Testis (tissue), 3 donors: ENCODE measurements around the gene LRRC27. TPM values are rescaled to one million over a fixed set of nuclear protein-coding genes. Genes with fewer than 3 reads are reported as not detected.

Source experiments
- DNase-seq: peaks from one replicate; pipeline ENCODE4 v3.0.0-alpha.2; 2019
- H3K27ac ChIP-seq, 2 donors: fragments of 200-600 bp; sonication (generic); one replicate each; pipeline ENCODE4 v1.5.1; 2019
- H3K27me3 ChIP-seq: fragments of 200-600 bp; sonication (generic); one replicate; pipeline ENCODE4 v1.5.1; 2019
- H3K36me3 ChIP-seq: fragments of 200-600 bp; sonication (generic); one replicate; pipeline ENCODE4 v1.5.1; 2017; ENCODE audit warnings: low read depth; ENCODE audit errors: missing control alignments
- H3K4me1 ChIP-seq: fragments of 200-600 bp; sonication (generic); one replicate; pipeline ENCODE4 v1.5.1; 2019
- H3K4me3 ChIP-seq, 2 donors: fragments of 200-600 bp; sonication (generic); one replicate each; pipeline ENCODE4 v1.5.1; 2017 to 2019
- H3K9me3 ChIP-seq: fragments of 200-600 bp; sonication (generic); one replicate; pipeline ENCODE4 v1.5.1; 2017
- POLR2A ChIP-seq: fragments of 450-650 bp; IDR thresholded peaks from one replicate; pipeline ENCODE4 v1.6.1; 2017; ENCODE audit warnings: antibody characterized with exemption, mild to moderate bottlenecking, moderate library complexity
- WGBS, 2 donors: methylation state at CpG; one replicate each; pipeline ENCODE4 v1.1.5; 2018; 5-methylcytosine and 5-hydroxymethylcytosine counted together
- intact Hi-C: fragments of 100-400 bp; cut with DNase I; formaldehyde crosslinking; loops from one replicate; pipeline ENCODE4 v1.15.1; 2023; ENCODE audit warnings: low total_unique reads
- polyA plus RNA-seq: library from polyadenylated mRNA; stranded (reverse); fragments of 350-450 nt; fragmentation: Illumina TruSeq; extraction: RNeasy Lipid Tissue Mini Kit (QIAGEN cat#74804); gene quantifications from one replicate; pipeline ENCODE4 v1.2.3, GENCODE V29; 2014; ENCODE audit warnings: low read depth, low replicate concordance; ENCODE audit not compliant: insufficient read depth
- total RNA-seq, 2 donors: library from RNA; depleted of rRNA; stranded (reverse); fragments of >200 nt; gene quantifications; one replicate each; pipeline ENCODE4 v1.2.3, GENCODE V29; 2016
- TF ChIP-seq, protein P1 (sequence below), 3 experiments: fragments of 450-650 bp in 2 of 3; fragments of 200-600 bp in 1 of 3; sonication (generic) in 1 of 3; IDR thresholded peaks; one replicate each; pipeline ENCODE4 v1.5.1; 2016 to 2019; ENCODE audit warnings: antibody characterized with exemption in 3 of 3, mild to moderate bottlenecking in 2 of 3, moderate library complexity in 1 of 3

The LRRC27 gene
- total and polyA plus RNA-seq, 3 donors from 2014 or later = 49.4 to 164 (median 110) TPM

- DNase-seq = no peak
- no peaks in the 10 kb centered on the region for H3K4me1 ChIP-seq
- TF ChIP-seq, protein P1, sequence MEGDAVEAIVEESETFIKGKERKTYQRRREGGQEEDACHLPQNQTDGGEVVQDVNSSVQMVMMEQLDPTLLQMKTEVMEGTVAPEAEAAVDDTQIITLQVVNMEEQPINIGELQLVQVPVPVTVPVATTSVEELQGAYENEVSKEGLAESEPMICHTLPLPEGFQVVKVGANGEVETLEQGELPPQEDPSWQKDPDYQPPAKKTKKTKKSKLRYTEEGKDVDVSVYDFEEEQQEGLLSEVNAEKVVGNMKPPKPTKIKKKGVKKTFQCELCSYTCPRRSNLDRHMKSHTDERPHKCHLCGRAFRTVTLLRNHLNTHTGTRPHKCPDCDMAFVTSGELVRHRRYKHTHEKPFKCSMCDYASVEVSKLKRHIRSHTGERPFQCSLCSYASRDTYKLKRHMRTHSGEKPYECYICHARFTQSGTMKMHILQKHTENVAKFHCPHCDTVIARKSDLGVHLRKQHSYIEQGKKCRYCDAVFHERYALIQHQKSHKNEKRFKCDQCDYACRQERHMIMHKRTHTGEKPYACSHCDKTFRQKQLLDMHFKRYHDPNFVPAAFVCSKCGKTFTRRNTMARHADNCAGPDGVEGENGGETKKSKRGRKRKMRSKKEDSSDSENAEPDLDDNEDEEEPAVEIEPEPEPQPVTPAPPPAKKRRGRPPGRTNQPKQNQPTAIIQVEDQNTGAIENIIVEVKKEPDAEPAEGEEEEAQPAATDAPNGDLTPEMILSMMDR (IDR thresholded peaks at IDR 0.05) = no peak
- H3K27ac ChIP-seq = no peak overlapping the region
- no peaks in the 10 kb centered on the region for H3K27me3 ChIP-seq
- WGBS, 2 donors = 87 to 91% methylated on average over 20 to 38 of the region's 38 CpGs
- H3K4me3 ChIP-seq = no peak overlapping the region
- H3K9me3 ChIP-seq = no peaks in the 10 kb centered on the region
- intact Hi-C loops = no loop called here
- no peaks in the 10 kb centered on the region for H3K36me3 ChIP-seq
These were observed 30.3 kb upstream of the LRRC27 start for GRCh38 chr10:132301371-132302330.

DNA sequence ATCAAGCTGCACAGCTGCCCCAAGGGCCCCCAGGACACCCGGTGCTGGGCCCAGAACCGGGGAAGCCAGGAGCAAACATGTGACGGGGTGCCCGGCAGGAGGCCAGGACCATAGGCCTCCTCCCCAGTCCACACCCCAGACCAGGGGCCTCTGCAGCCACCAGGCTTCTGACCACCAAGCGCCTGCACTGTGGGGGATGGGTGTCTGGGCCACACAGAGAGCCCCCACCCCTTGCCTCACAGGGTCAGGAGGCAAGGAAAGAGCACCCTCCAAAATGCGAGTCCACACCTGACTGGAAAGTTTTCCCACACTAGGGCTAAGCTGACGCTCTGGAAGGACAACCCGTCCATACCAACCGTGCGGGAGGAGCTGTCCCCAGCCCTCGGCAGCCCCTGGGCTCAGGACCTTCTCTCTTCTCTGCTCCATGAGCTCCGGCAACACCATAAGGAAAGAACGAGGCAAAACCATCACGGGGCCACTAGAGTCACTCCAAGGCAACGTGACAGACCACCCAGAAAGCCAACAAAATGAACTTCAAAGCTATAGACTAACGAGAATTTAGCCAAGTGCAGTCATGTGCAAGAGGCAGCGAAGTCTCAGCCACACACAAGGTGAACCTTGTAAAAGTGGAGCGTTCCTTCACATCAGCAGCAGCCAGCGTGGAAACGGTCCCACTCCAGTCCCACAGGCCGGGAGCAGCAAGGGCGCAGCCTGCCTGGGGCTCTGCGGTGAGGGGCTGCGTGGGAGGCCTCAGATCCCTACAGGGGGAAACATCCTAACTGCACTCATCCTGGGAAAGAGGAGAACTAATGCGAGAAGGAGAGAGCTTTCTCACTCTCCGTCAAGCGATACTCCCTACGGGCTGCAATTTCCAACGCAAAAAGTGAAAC, 29.3 kb upstream of the LRRC27 start:
- TF ChIP-seq, protein P1 (IDR thresholded peaks at IDR 0.05) = no peak
- TF ChIP-seq POLR2A = no peak
- Histone ChIP-seq H3K36me3 (no peaks in the 10 kb centered on the region), H3K4me1 (no peaks in the 10 kb centered on the region), H3K27me3 (no peaks in the 10 kb centered on the region), H3K4me3 (no peak overlapping the region), H3K27ac (no peak overlapping the region), H3K9me3 (no peaks in the 10 kb centered on the region)
- no peak for DNase-seq
- intact Hi-C loops = no loop called here
- WGBS, 2 donors = 85 to 87% methylated on average over 28 to 29 of the region's 29 CpGs

DNA sequence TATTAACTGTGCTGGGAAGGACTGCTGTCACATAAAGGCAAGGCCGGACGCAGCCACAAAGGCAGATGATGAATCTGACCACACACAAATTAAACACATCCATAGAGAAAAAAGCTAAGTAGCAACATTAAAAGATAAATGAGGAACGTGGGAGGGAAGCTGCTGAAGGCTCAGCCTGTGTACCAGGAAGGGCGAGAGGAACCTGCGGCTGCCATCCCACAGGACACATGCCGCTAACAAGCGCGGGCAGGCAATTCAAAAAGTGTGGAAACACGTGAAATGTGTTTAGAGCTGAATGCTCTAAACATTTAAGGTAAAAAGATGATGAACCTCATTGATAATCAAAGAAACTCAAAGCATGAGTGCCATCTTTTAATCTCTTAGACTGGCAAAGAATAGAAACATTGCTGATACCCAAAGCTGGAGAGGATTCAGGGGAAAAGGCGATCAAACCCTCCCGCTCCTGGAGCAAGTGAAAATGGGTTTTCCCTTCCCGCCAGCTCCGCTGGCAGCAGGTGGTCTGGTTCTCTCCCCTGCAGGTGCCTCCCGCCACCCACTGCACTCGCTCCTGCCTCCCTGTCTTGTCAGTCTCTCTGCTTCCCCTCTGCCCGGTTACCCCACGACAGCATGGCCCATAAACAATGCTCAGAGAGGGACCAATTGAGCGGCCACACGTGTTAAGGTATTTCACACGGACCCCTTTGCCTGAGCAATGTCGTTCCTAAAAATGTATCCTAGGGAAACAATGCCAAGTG, 28.5 kb upstream of the LRRC27 start:
- no peak for TF ChIP-seq POLR2A
- TF ChIP-seq, protein P1 (IDR thresholded peaks at IDR 0.05) = no peak
- 80 to 84% methylated on average over 21 of the region's 21 CpGs for WGBS, 2 donors
- intact Hi-C loops = no loop called here
- H3K36me3 ChIP-seq = no peaks in the 10 kb centered on the region
- DNase-seq = no peak
- no peak overlapping the region for H3K4me3 ChIP-seq
- H3K4me1 ChIP-seq = peaks cover under 1% of the 10 kb centered on the region
- H3K27ac ChIP-seq = no peak overlapping the region
- no peaks in the 10 kb centered on the region for H3K9me3 ChIP-seq
- H3K27me3 ChIP-seq = no peaks in the 10 kb centered on the region

DNA sequence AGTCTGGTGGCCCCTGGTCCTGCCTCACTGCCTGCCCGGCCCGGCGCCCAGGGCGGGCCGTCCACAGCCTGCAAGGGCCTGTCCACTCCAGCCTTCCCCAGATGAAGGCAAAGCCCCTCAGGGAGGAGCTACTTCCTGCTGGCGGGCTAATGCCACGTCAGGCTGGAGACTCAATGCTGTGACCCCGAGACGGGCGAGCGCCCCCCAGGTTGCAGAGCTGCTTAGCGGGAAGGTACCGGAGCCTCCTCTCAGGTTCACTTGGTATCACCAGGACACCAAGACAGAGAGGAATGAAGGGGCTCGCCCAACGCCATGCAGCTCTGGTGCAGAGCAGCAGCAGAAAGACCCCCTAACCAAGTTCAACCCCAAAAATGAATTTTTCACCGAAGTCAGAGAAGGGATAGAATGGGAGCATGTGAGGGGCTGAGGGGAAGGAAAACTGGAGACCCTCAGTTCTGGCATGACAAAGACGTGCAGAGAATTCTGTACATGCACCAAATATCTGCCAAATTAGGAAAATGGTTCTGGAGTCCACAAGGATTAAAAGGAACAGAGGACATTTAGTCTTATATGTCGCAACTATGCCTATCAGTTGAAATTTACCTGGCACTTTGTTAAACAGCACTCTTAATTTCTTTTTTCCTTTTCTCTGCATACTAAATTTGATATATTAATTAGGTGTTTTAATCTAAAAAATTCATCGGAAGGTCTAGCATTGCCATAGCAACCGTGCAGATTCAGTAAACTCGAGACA, 27.1 kb upstream of the LRRC27 start:
- no peaks in the 10 kb centered on the region for H3K9me3 ChIP-seq
- no peak for TF ChIP-seq POLR2A
- TF ChIP-seq, protein P1 (IDR thresholded peaks at IDR 0.05) = no peak
- H3K4me1 ChIP-seq = peaks cover 5% of the 10 kb centered on the region
- H3K36me3 ChIP-seq = no peaks in the 10 kb centered on the region
- H3K27ac ChIP-seq = no peak overlapping the region
- intact Hi-C loops = no loop called here
- 93 to 94% methylated on average over 21 of the region's 21 CpGs for WGBS, 2 donors
- H3K27me3 ChIP-seq = no peaks in the 10 kb centered on the region
- H3K4me3 ChIP-seq = no peak overlapping the region
- DNase-seq = no peak
